GM12878 (cell line): Measurements from ENCODE around the gene ARHGAP27. TPM values are rescaled to one million over a fixed set of nuclear protein-coding genes. Genes with fewer than 3 reads are reported as not detected.

ENCODE experiments used
- ATAC-seq: fragments of 200-7000 bp; cut with Tn5 transposase; 3 replicates; pipeline ENCODE4 v1.9.1; 2020; ENCODE audit warnings: mild to moderate bottlenecking, moderate library complexity
- BruUV-seq: library from RNA; stranded (reverse); fragments of 400-500 nt; replicated peaks from 2 replicates; lab custom pipeline; 2021; lab: Mats Ljungman, UMichigan
- CTCF ChIA-PET: fragments of 300-600 bp; sonication (Branson Sonifier 250); formaldehyde crosslinking; extraction: SDS; loops from one replicate; lab custom pipeline; 2021; ENCODE audit warnings: inconsistent platforms; lab: Yijun Ruan, JAX
- POLR2A ChIA-PET: fragments of 350-600 bp; formaldehyde crosslinking; extraction: SDS; loops from one replicate; lab custom pipeline; 2021; ENCODE audit warnings: inconsistent platforms; lab: Charles Lee
- RAD21 ChIA-PET: fragments of 300-600 bp; sonication (Branson Sonifier 250); formaldehyde crosslinking; loops from one replicate; lab custom pipeline; 2023; ENCODE audit warnings: antibody characterized with exemption; ENCODE audit not compliant: unreplicated experiment; lab: Charles Lee
- SMC1A ChIA-PET: fragments of 300-600 bp; sonication (Branson Sonifier 250); formaldehyde crosslinking; loops from one replicate; lab custom pipeline; 2023; ENCODE audit not compliant: unreplicated experiment, uncharacterized antibody; lab: Charles Lee
- DNase-seq: peaks from one replicate; pipeline ENCODE4 v3.0.0-alpha.2; 2011; ENCODE audit warnings: low read depth, low spot score
- FAIRE-seq: peaks from 3 replicates; lab custom pipeline; 2011; peaks lifted over from hg19 to GRCh38; lab: Jason Lieb, UNC
- H2AFZ ChIP-seq: 2 replicates; pipeline ENCODE4 v1.6.0; 2011; ENCODE audit warnings: low read depth, low read length, control low read depth; ENCODE audit not compliant: control insufficient read depth
- H3K27ac ChIP-seq: 2 replicates; pipeline ENCODE4 v1.5.1; 2011; ENCODE audit warnings: control low read depth; ENCODE audit not compliant: control insufficient read depth, insufficient read depth
- H3K27me3 ChIP-seq, 2 experiments: replicated peaks in 1 of 2; 2 replicates each; pipeline versions ENCODE4 v1.6.0 to v1.6.1; 2011; ENCODE audit warnings: low read length in 1 of 2; ENCODE audit not compliant: control insufficient read depth in 2 of 2, insufficient read depth in 2 of 2
- H3K36me3 ChIP-seq, 2 experiments: 2 replicates each; pipeline ENCODE4 v1.5.1; 2011; ENCODE audit warnings: low read length in 1 of 2; ENCODE audit not compliant: control insufficient read depth in 2 of 2, insufficient read depth in 2 of 2
- H3K4me1 ChIP-seq: 2 replicates; pipeline ENCODE4 v1.6.1; 2011; ENCODE audit warnings: mild to moderate bottlenecking, low read length, moderate library complexity, mixed read lengths; ENCODE audit not compliant: control insufficient read depth, insufficient read depth
- H3K4me2 ChIP-seq: 2 replicates; pipeline ENCODE4 v1.6.0; 2011; ENCODE audit warnings: control low read depth; ENCODE audit not compliant: control insufficient read depth, insufficient read depth
- H3K4me3 ChIP-seq: fragments of 200-600 bp; sonication (generic); 2 replicates; pipeline ENCODE4 v1.5.1; 2016
- H3K79me2 ChIP-seq: 2 replicates; pipeline ENCODE4 v1.6.0; 2011; ENCODE audit warnings: low read length; ENCODE audit not compliant: control insufficient read depth, insufficient read depth
- H3K9ac ChIP-seq: 2 replicates; pipeline ENCODE4 v1.8.0; 2011; ENCODE audit warnings: low read length, control low read depth, mixed read lengths; ENCODE audit not compliant: control insufficient read depth, insufficient read depth
- H3K9me3 ChIP-seq: replicated peaks from 3 replicates; pipeline ENCODE4 v1.5.1; 2011; ENCODE audit warnings: mild to moderate bottlenecking, low read length; ENCODE audit not compliant: control insufficient read depth, insufficient read depth
- H4K20me1 ChIP-seq: 2 replicates; pipeline ENCODE4 v1.6.0; 2011; ENCODE audit not compliant: control insufficient read depth, insufficient read depth
- E4F1 ChIP-seq: fragments of 450-650 bp; IDR thresholded peaks from 2 replicates; pipeline ENCODE4 v1.6.1; 2018; ENCODE audit warnings: borderline replicate concordance, mild to moderate bottlenecking; ENCODE audit not compliant: partially characterized antibody
- EGR1 ChIP-seq, 2 experiments: IDR thresholded peaks; 1 replicate in 1 of 2; 2 replicates in 1 of 2; pipeline ENCODE4 v1.6.1; 2011 to 2012; ENCODE audit warnings: low read depth in 2 of 2, low read length in 2 of 2, borderline replicate concordance in 1 of 2, mild to moderate bottlenecking in 1 of 2, moderate library complexity in 1 of 2
- HSF1 ChIP-seq: fragments of 150-350 bp; IDR thresholded peaks from 2 replicates; pipeline ENCODE4 v1.6.1; 2014; ENCODE audit warnings: mild to moderate bottlenecking, low read depth, low read length
- IKZF1 ChIP-seq: fragments of 450-650 bp; conservative IDR thresholded peaks from 2 replicates; pipeline ENCODE4 v1.6.1; 2017; ENCODE audit warnings: antibody characterized with exemption, mild to moderate bottlenecking
- IKZF2 ChIP-seq, 2 experiments: fragments of 450-650 bp; IDR thresholded peaks; 2 replicates each; pipeline ENCODE4 v1.6.1; 2017; ENCODE audit warnings: mild to moderate bottlenecking in 2 of 2, moderate library complexity in 2 of 2
- IRF4 ChIP-seq: IDR thresholded peaks from 2 replicates; pipeline ENCODE4 v1.6.1; 2011; ENCODE audit warnings: low read depth, low read length
- KAT2A ChIP-seq: conservative IDR thresholded peaks from 2 replicates; pipeline ENCODE4 v1.6.1; 2011; ENCODE audit warnings: low read depth, low read length; ENCODE audit not compliant: control insufficient read depth
- KLF5 ChIP-seq: fragments of 450-650 bp; IDR thresholded peaks from 2 replicates; pipeline ENCODE4 v1.6.1; 2014; ENCODE audit warnings: mild to moderate bottlenecking; ENCODE audit not compliant: partially characterized antibody
- MEF2A ChIP-seq: IDR thresholded peaks from 2 replicates; pipeline ENCODE4 v1.6.1; 2011; ENCODE audit warnings: low read depth, mild to moderate bottlenecking, low read length, moderate library complexity; ENCODE audit not compliant: insufficient read depth
- MTA3 ChIP-seq: IDR thresholded peaks from 2 replicates; pipeline ENCODE4 v1.6.1; 2012; ENCODE audit warnings: low read length, inconsistent platforms, borderline replicate concordance
- NRF1 ChIP-seq: conservative IDR thresholded peaks from 2 replicates; pipeline ENCODE4 v1.6.1; 2011; ENCODE audit warnings: mild to moderate bottlenecking, low read depth, low read length, improper control_type of control experiment
- PAX5 ChIP-seq: IDR thresholded peaks from 2 replicates; pipeline ENCODE4 v1.6.1; 2011; ENCODE audit warnings: low read depth, low read length, borderline replicate concordance
- RFX5 ChIP-seq: IDR thresholded peaks from 2 replicates; pipeline ENCODE4 v1.6.1; 2011; ENCODE audit warnings: low read depth, low read length, improper control_type of control experiment
- SMAD1 ChIP-seq: fragments of 450-650 bp; IDR thresholded peaks from 2 replicates; pipeline ENCODE4 v1.6.1; 2018; ENCODE audit warnings: mild to moderate bottlenecking, low read depth; ENCODE audit not compliant: partially characterized antibody
- TARDBP ChIP-seq: IDR thresholded peaks from 2 replicates; pipeline ENCODE4 v1.6.1; 2016; ENCODE audit warnings: borderline replicate concordance
- TCF3 ChIP-seq: IDR thresholded peaks from 2 replicates; pipeline ENCODE4 v1.6.1; 2012; ENCODE audit warnings: low read depth, mild to moderate bottlenecking, low read length, borderline replicate concordance; ENCODE audit not compliant: insufficient read depth
- ZNF24 ChIP-seq: fragments of 450-650 bp; IDR thresholded peaks from 2 replicates; pipeline ENCODE4 v1.6.1; 2017; ENCODE audit warnings: antibody characterized with exemption, mild to moderate bottlenecking
- ZZZ3 ChIP-seq: IDR thresholded peaks from 2 replicates; pipeline ENCODE4 v1.6.1; 2011; ENCODE audit warnings: low read depth; ENCODE audit not compliant: control insufficient read depth, insufficient read length
- WGBS: methylation state at CpG from one replicate; pipeline ENCODE4 v1.1.6; 2016; ENCODE audit warnings: low lambda C conversion rate; ENCODE audit not compliant: insufficient replicate concordance, insufficient coverage; ENCODE audit errors: missing lambda C conversion rate; 5-methylcytosine and 5-hydroxymethylcytosine counted together
- in situ Hi-C: fragments of 300-500 bp; cut with MboI; formaldehyde crosslinking; loops from 9 replicates; pipeline ENCODE4 v1.14.3; 2018; ENCODE audit warnings: mixed read lengths
- intact Hi-C: fragments of 100-400 bp; cut with micrococcal nuclease; formaldehyde crosslinking; loops from one replicate; pipeline ENCODE4 v1.14.2; 2022; ENCODE audit not compliant: unreplicated experiment
- polyA plus RNA-seq, 11 experiments: library from polyadenylated mRNA; depleted of rRNA in 4 of 11; unstranded in 6 of 11; stranded (reverse) in 5 of 11; fragments of >200 nt; fragmentation: Nextera tagmentation in 4 of 11; fragmentation: Illumina TruSeq in 1 of 11; extraction: Ambion mirVana in 4 of 11; extraction: Trizol in 1 of 11; gene quantifications; 1 replicate in 1 of 11; 2 replicates in 10 of 11; pipeline versions ENCODE4 v1.2.1 to v1.2.3, GENCODE V29; 2011 to 2016; ENCODE audit warnings: inconsistent platforms in 2 of 11, missing spikeins in 2 of 11, low read depth in 1 of 11
- total RNA-seq, 4 experiments: library from RNA; depleted of rRNA in 3 of 4; stranded (reverse); fragments of >200 nt in 3 of 4; fragmentation: Illumina TruSeq in 1 of 4; extraction: Trizol in 1 of 4; gene quantifications; 2 replicates each; pipeline versions ENCODE4 v1.2.1 to v1.2.3, GENCODE V29; 2013 to 2021

Gene ARHGAP27
- total and polyA plus RNA-seq, 10 of the 15 experiments (the other 5 are each of a cell fraction or from before 2014, with no cell fraction given) = 0.64 to 45.7 (median 17.7) TPM

- no TSS peak for BruUV-seq
- ChIA-PET POLR2A (interaction anchor here (0.5 to 1.6 kb wide), 7 partner anchors 28 to 236 kb away, joined by 3 to 6 read pairs (median 4); partner anchors contain the start of gene MAP3K14), RAD21 (interaction anchor here (0.7 to 7.4 kb wide), 17 partner anchors 12 to 166 kb away, joined by 3 to 150 read pairs (median 8); partner anchors contain the start of gene MAP3K14), CTCF (interaction anchor here (0.6 to 15.5 kb wide), 30 partner anchors 10 to 165 kb away, joined by 3 to 291 read pairs (median 6); partner anchors contain the start of genes FMNL1 and MAP3K14), SMC1A (interaction anchor here (0.6 to 12.7 kb wide), 25 partner anchors 10 to 165 kb away, joined by 3 to 184 read pairs (median 5); partner anchors contain the start of genes FMNL1 and MAP3K14)
- peak; percentile 87 for FAIRE-seq
- intact Hi-C loops (loop anchor here (1.0 to 5.0 kb wide), 4 partner anchors 71 to 166 kb away; no protein-coding TSS in a partner anchor), in situ Hi-C loops (loop anchor here (5.0 kb wide), 2 partner anchors 108 to 168 kb away; no protein-coding TSS in a partner anchor)
- Histone ChIP-seq H2AFZ (peak overlapping the region; percentile 90), H3K9ac (peak overlapping the region; percentile 42; the same call in 1 of the 2 replicates), H3K36me3 (no peaks in the 10 kb centered on the region), H3K79me2 (no peaks in the 10 kb centered on the region), H3K27ac (0 out of 2 replicates have a peak overlapping the region, but pooled peaks have one; percentile 50), H4K20me1 (no peaks in the 10 kb centered on the region), H3K4me1 (peaks cover 15% of the 10 kb centered on the region), H3K27me3 (no peaks in the 10 kb centered on the region), H3K4me3 (no peak overlapping the region), H3K9me3 (no peaks in the 10 kb centered on the region), H3K4me2 (peak overlapping the region; percentile 53)
- ATAC-seq = peak; percentile 98
- under 1% methylated on average over 13 of the region's 13 CpGs for WGBS
- DNase-seq = peak; percentile 56
- TF ChIP-seq TARDBP (no peak), SMAD1 (no peak), KLF5 (peak; percentile 43), EGR1 (IDR thresholded peaks at IDR 0.05; ENCODE audit: borderline replicate concordance in 1 of 2, low read depth in 2 of 2, low read length in 2 of 2) (0 out of 3 replicates have a peak, but pooled peaks of 1 of the 2 experiments have one; percentile 15), IKZF2 (IDR thresholded peaks at IDR 0.05) (peak; percentile 55 to 65), RFX5 (no peak), IKZF1 (peak; percentile 65), KAT2A (no peak), NRF1 (no peak), ZZZ3 (no peak), ZNF24 (0 out of 2 replicates have a peak, but pooled peaks have one; percentile 21), E4F1 (no peak), MEF2A (0 out of 2 replicates have a peak, but pooled peaks have one; percentile 13), TCF3 (no peak), PAX5 (no peak; the same call in 1 of the 2 replicates), HSF1 (no peak), MTA3 (no peak), IRF4 (no peak)
Measured at GRCh38 chr17:45385331-45385997, 47.2 kb downstream of the ARHGAP27 start.
